WERI-Rb-1 (cell line): ENCODE results near the gene ANXA1.

Experiments used
- DNase-seq: peaks from one replicate; pipeline ENCODE4 v3.0.0-alpha.2; 2020
- H3K27ac ChIP-seq: fragments of 250-450 bp; sonication (Bioruptor Pico); 2 replicates; pipeline ENCODE4 v1.5.1; 2020; ENCODE audit warnings: mild to moderate bottlenecking, moderate library complexity
- H3K27me3 ChIP-seq: fragments of 250-450 bp; sonication (Bioruptor Pico); 2 replicates; pipeline ENCODE4 v1.5.1; 2021; ENCODE audit warnings: mild to moderate bottlenecking, low read depth, moderate library complexity; ENCODE audit not compliant: insufficient read depth, severe bottlenecking
- H3K36me3 ChIP-seq: fragments of 250-450 bp; sonication (Bioruptor Pico); 2 replicates; pipeline ENCODE4 v1.5.1; 2020; ENCODE audit warnings: mild to moderate bottlenecking, moderate library complexity
- H3K4me3 ChIP-seq: 2 replicates; pipeline ENCODE4 v1.5.1; 2011; ENCODE audit warnings: low read depth, mild to moderate bottlenecking, control low read depth, low read length
- H3K9me3 ChIP-seq: fragments of 250-450 bp; sonication (Bioruptor Pico); 2 replicates; pipeline ENCODE4 v1.5.1; 2021; ENCODE audit warnings: mild to moderate bottlenecking, moderate library complexity; ENCODE audit not compliant: severe bottlenecking
- CTCF ChIP-seq: IDR thresholded peaks from 2 replicates; pipeline ENCODE4 v1.5.1; 2011; ENCODE audit warnings: low read depth, mild to moderate bottlenecking, control low read depth, inconsistent platforms, low read length

The ANXA1 gene

GRCh38 chr9:73116031-73116430, 35.6 kb upstream of the ANXA1 start:
- H3K27me3 ChIP-seq, result no peaks in the 10 kb centered on the region
- no peak for TF ChIP-seq CTCF
- H3K27ac ChIP-seq, result no peak overlapping the region
- no peak for DNase-seq
- no peaks in the 10 kb centered on the region for H3K9me3 ChIP-seq
- no peaks in the 10 kb centered on the region for H3K36me3 ChIP-seq
- H3K4me3 ChIP-seq, result no peak overlapping the region

- Histone ChIP-seq H3K27me3 (no peaks in the 10 kb centered on the region), H3K9me3 (no peaks in the 10 kb centered on the region), H3K4me3 (no peak overlapping the region), H3K36me3 (no peaks in the 10 kb centered on the region), H3K27ac (no peak overlapping the region)
- TF ChIP-seq CTCF, result no peak
- DNase-seq, result no peak
Observed at GRCh38 chr9:73116880-73117279, 34.8 kb upstream of the ANXA1 start.

DNA sequence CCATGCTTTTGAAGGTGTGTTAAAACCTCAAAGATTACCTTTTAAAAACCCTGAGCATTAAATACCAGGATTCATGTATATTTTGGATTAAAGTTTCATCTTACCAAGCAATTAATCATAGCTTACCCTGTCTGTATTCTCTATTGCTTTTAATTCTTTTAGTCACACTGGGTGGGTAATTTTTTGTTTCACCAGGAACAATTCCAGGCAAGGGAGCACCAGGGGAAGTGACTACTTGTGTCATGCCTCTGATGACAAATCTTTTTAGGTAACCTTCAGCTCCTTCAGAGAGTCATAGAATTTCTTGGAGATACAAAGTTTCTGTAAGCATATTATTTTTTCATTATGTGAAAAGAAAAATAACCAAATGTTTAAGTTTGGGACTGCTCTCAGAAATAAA, 33.4 kb upstream of the ANXA1 start:
- no peaks in the 10 kb centered on the region for H3K27me3 ChIP-seq
- no peak overlapping the region for H3K4me3 ChIP-seq
- DNase-seq, result no peak
- no peak for TF ChIP-seq CTCF
- no peak overlapping the region for H3K27ac ChIP-seq
- H3K9me3 ChIP-seq, result no peaks in the 10 kb centered on the region
- no peaks in the 10 kb centered on the region for H3K36me3 ChIP-seq

GRCh38 chr9:73118898-73119554, 32.6 kb upstream of the ANXA1 start:
- Histone ChIP-seq H3K27me3 (no peaks in the 10 kb centered on the region), H3K27ac (no peak overlapping the region), H3K36me3 (no peaks in the 10 kb centered on the region), H3K4me3 (no peak overlapping the region), H3K9me3 (no peaks in the 10 kb centered on the region)
- no peak for TF ChIP-seq CTCF
- DNase-seq, result no peak

DNA sequence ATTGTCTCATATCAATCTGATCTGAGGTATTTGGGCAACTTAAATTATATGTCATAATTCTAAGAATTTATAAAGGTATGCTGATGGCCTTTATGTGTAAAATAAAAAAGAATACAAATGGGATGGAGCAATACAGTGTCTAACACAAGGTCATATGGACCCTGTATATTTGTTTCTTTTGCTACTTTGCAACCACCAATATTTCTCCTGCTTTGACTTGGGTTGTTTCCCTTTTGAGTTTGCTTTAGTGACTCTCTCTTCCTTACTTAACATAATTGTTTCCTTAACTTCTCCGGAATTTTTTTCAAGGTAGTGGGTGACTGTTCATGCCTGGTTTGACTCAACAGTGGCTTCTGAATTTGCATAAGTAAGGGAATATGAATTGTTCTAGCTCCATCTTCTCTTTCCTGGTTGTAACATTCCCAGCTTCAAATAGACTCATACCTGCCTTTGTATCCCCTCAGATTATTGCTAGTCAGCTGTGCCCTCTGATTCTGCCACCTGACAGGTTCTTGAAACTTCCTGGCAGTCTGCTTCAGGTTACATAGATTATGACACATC, 30.2 kb upstream of the ANXA1 start:
- TF ChIP-seq CTCF, result no peak
- no peak overlapping the region for H3K27ac ChIP-seq
- no peaks in the 10 kb centered on the region for H3K36me3 ChIP-seq
- H3K9me3 ChIP-seq, result no peaks in the 10 kb centered on the region
- no peak overlapping the region for H3K4me3 ChIP-seq
- H3K27me3 ChIP-seq, result no peaks in the 10 kb centered on the region
- DNase-seq, result no peak

DNA sequence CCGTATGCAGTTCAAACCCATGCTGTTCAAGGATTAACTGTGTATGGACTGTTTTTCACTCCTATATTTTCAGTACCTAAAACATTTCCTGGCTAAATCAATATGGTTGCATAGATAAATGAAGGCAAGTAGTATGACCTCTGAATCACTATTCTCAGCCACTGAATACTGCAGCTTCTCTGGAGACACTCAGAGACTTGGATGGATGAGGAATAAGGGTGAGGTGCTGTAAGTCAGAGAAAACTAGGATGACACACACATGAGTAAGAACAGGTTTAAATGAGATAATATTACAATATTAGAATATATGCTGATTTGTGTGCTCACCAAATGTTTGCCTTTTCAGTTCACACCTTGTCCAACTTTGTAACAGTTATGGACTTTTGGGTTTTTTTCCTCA, 26.0 kb upstream of the ANXA1 start:
- DNase-seq, result no peak
- no peaks in the 10 kb centered on the region for H3K9me3 ChIP-seq
- H3K27me3 ChIP-seq, result no peaks in the 10 kb centered on the region
- no peak overlapping the region for H3K4me3 ChIP-seq
- H3K36me3 ChIP-seq, result no peaks in the 10 kb centered on the region
- TF ChIP-seq CTCF, result no peak
- H3K27ac ChIP-seq, result no peak overlapping the region
